ENCODE data around the gene WDR27.
"Not testable (repeated sequence)": the region's sequence is repeated elsewhere in the genome, so short reads cannot be mapped to it uniquely, and the experiment has no call there.

WDR27 gene

DNA sequence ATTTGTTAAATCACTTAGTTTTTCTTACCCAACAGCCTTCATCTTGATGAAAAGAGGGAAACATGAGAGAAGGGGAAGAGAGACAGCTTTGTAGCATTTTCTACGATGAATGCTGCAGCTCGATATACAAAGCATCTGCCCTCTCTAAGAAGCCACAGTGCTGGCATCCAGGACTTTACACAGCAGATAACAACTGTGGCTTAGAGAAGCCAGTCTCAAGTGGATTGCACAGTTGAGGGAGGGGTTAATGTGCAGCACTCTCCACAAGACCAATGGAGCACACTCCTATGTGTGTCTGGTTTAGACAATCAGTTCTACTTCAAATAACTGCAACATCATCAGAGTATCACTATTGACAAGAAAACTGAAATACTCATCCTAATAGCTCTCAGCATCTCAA lies 5.9 kb upstream of the WDR27 start:
- no peak for DNase-seq

DNA sequence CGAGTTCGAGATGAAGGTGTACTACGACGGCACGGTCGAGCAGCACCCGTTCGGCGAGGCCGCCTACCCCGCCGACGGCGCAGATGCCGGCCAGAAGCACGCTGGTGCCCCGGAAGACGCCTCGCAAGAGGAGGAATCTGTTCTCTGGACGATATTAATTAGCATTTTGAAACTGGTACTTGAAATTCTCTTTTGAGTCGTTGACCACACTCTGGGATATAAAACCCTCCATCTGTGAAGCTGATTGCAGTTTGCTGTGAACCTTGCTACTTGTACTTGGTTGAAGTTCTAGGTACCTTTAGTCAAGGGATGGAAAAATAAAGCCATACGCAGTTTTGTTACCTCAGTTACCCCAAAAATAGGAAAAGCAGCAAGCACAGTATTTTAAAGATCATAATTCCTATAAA lies 1.0 kb upstream of the WDR27 start:
- DNase-seq: no peak

- no peak for DNase-seq
Observed at GRCh38 chr6:169701311-169701953, 397 bp downstream of the WDR27 start.

DNA sequence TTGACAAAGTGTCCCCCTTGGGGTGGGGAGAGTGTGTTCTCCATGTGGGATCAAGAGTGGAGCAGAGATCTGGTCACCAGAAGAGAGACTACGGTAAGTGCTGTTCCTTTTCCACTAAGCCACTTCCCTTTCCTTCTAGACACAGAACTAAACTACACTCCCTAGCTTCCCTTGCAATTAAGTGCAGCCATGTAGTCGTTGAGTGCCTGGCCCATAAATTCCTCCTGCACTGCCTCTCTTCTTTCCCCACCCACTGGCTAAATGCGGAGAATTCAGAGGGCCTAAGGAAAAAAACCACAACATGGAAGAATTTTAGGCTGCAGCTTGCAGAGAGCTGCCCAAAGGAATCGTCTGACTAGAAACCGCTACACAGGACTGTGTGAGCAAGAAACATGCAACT lies 1.5 kb downstream of the WDR27 start:
- no peak for DNase-seq

GRCh38 chr6:169697115-169697514 lies 4.7 kb downstream of the WDR27 start:
- not testable (repeated sequence) for DNase-seq

DNA sequence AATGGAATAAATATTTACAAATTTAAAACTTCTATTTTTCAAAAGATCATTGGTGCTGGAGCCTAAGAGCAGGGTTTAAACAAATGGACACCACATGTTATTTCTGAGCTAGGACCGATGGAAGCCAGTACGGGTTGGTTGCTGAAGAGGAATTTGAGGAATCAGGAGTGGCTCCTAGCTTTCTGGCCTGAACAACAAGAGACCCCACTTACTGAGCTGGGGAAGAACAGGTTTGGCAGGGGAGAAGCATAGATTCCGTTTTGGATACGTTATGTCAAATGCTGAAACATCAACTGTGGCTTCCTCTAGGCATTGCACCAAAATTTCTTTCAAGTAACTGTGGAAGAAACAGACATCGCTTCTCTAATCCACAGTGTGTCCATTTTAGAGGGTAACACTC lies 6.7 kb downstream of the WDR27 start:
- DNase-seq: no peak

DNA sequence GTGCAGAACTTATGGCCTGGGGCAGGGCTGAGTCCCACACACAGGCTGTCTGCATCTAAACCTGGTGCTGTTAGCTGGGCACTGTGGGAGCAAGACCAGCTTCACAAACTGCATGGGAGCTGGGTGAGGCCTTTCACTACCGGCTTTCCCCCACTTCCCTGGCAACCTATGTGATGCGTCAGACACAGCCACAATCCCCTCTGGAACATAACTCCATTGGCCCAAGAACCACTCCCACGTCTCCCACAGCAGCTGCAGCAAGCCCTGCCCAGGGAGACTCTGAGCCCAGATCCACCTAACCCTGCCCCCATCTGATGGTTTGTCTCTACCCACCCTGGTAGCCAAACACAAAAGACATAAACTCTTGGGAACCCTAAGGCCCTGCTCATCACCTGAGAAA lies 9.3 kb downstream of the WDR27 start:
- DNase-seq: no peak

GRCh38 chr6:169691260-169691659 lies 10.6 kb downstream of the WDR27 start:
- DNase-seq: no peak

DNA sequence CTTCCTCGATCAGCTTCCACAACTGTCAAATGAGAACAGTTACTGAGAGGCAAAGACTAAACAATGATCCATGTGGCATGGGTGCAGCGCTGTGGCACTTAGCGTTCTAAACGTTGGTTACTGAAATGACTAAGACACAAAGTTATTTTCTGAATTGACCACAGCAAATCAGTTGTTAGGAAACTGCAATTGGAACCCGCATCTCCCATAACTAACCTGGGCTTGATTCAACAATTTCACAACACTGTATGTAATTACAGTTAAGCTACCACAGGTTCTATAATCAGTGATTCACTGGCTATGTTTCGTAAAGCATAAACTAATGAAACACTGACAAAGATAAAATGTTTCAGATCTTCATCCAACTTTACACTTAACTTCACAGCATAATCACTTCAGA lies 12.5 kb downstream of the WDR27 start:
- no peak for DNase-seq

DNA sequence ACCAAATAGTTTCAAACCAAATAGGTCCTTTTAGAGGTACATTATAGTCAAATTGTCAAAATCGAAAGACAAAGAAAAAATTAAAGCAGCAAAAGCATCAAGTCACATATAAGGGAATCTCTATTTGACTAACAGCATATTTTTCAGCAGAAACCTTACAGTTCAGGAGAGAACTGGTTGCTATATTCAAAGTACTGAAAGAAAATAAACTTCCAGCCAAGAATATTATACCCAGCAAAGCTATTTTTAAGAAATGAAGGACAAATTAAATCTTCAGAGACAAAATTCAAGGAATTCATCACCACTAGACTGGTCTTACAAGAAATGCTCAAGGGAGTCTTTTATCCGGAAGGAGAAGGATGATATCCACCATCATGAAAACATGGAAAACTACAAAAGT lies 16.0 kb downstream of the WDR27 start:
- no peak for DNase-seq

GRCh38 chr6:169684056-169684455 lies 17.8 kb downstream of the WDR27 start:
- no peak for DNase-seq

DNA sequence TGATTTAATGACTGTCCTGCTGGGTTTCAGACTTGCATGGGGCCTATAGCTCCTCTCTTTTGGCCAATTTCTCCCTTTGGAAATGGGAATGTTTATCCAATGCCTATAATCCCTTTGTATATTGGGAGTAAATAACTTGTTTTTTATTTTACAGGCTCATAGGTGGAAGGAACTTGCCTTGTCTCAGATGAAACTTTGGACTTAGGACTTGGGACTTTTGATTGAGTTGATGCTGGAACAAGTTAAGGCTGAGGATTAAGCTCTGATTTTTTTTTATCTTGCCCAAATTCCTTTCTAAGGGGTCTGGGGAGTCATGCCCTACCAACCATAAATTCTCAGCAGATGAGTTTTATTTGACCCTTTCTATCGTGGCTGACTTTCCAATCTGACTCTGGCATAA lies 23.5 kb downstream of the WDR27 start:
- no peak for DNase-seq

- no peak for DNase-seq
Observed at GRCh38 chr6:169677096-169677495, 24.7 kb downstream of the WDR27 start.

DNA sequence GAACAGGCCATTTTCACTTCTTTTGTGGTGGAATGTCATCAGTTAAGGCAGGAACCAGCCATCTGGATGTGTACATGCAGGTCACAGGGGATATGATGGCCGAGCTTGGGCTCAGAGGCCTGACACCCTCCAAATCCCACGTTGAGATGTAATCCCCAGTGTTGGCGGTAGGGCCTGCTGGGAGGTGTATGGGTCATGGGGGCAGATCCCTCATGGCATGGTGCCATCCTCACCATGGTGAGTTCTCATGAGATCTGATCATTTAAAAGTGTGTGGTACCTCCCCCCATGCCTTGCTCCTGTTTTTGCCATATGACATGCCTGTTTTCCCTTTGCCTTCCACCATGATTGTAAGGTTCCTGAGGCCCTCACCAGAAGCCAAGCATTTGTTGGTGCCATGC lies 26.8 kb downstream of the WDR27 start:
- no peak for DNase-seq

DNA sequence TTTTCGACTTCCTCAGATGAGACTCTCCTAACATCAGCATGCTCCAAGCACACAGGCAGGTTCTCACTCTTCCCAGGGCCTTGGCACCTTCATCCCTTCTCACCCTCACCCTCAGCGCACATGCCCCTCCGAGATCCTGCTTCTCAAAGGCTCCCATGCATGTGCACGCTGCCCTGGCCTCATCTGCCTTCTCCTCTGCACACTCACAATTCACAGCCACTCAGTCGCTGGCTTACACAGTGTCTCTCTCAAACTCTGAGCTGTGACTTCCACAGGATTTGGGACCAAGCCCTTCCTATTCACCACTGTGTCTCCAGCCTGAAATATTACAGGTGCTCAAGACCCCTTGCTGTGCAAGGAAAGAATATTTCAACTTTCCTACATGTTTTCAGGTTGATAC lies 30.3 kb downstream of the WDR27 start:
- no peak for DNase-seq

- no peak for DNase-seq
Observed at GRCh38 chr6:169669889-169670288, 31.9 kb downstream of the WDR27 start.

- DNase-seq: no peak
Observed at GRCh38 chr6:169669147-169669546, 32.7 kb downstream of the WDR27 start.

DNA sequence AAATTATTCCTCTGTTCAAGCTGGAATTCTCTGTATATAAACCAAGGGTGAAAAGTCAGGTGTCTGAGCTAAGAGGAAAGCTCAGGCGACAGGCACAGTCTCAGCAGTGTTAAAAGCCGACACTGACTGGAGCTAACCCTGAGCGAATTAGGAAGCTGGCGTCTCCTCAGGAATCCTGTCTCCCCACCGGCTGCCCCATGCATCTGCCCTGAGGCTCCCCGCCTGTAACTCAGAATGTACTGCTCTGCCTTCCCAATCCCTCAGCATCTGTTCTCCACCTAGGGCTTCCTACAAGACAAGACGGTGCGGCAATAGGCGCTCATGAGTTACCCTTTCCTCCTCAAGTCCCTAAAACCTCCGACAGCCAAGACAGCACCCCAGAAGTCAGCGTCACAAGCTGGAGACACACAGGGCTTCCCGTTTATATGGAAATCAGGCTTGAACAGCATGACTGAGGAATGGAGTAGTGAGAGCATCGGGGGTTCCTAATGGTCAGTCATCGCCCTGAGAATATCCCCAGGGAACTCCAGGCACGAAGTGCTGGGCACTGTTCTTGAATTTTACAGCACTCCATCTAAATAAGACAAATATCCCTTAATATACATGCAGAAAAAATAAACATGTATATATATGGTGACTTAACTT lies 33.5 kb downstream of the WDR27 start:
- DNase-seq: no peak

DNA sequence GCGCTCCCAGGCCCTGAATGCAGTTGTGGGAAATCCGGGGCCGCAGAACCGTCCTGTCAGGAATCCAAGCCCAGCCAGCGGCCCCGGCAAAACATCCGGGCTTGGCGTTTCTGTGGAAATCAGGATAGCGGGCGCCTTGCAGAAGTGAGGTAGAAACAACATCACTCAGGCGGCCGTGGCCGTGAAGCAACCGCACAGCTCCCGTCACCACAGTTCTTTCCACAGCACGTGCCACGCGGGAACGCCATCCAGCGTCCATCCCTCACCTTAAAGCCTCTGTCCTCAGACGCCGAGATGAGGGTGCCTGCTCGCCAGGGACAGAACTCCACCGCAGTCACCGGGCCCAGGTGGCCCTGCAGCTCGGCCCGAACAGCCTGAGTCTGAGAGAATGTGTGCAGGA lies 34.1 kb downstream of the WDR27 start:
- no peak for DNase-seq

DNA sequence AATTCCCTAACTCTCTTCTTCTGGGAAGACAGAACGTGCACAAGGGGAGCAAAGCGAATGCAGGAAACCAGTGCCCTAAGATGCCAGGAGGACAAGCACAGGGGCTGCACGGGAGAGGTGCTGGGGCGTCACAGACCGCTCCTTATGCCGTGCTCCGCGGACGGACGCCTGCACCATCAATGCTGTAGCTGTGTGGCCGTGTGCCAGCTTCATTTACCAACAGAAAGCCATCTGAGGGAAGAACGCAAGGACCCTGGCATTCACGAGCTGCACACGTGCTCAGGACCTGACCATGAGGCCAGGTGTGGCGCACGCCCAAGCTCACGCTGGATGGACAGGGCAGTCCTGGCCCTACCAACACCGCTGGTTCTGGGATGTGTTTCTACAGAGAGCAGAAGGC lies 35.4 kb downstream of the WDR27 start:
- no peak for DNase-seq

- no peak for DNase-seq
Observed at GRCh38 chr6:169665289-169665688, 36.5 kb downstream of the WDR27 start.

DNA sequence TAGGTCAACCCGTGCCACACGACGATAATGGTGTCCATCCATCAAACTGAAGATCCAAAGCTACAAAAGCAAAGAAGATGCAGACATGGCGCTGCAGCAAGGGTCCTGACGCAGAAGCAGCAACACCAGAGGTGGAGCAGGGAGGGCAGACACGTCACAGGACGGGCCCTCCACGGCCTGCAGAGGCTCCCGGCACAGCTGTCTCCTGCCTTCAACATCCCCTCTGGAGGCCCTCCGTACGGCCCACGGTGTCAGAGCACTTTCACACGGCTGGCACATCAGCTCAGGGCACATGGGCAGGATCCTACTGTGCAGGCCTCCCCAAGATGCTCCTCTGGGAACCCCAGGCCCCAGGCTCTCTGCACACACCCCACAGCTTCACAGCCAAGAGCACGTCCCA lies 37.6 kb downstream of the WDR27 start:
- no peak for DNase-seq

- DNase-seq: no peak
Observed at GRCh38 chr6:169663468-169663867, 38.4 kb downstream of the WDR27 start.

- DNase-seq: no peak
Observed at GRCh38 chr6:169661391-169661756, 40.5 kb downstream of the WDR27 start.

DNA sequence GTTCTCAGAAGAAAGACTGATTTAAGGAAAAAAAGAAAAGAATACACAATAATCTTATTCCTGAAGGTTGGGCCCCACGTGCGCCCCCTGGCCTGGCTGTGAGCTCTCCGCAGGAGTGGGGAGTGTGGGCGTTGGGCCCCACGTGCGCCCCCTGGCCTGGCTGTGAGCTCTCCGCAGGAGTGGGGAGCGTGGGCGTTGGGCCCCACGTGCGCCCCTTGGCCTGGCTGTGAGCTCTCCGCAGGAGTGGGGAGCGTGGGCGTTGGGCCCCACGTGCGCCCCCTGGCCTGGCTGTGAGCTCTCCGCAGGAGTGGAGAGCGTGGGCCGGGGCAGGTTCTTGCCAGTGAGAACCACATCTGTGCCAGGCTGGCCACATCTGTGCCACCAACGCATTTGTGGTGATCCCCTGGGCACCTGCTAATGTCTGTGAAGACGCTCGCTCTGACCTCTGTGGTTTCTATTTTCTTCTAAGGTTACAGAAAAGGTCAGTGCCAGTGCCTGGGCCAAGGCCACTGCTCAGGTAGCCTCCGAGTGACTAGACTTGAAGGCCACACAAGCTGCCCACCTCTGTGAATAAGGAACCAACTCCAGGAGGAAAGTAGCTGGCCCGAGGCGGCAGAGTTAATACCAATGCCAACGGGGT lies 41.0 kb downstream of the WDR27 start:
- DNase-seq: no peak
